Ascending aorta (tissue), 2 donors: Measurements from ENCODE around the gene MGAT5. TPM values are rescaled to one million over a fixed set of nuclear protein-coding genes. Genes with fewer than 3 reads are reported as not detected.

Experiments used
- DNase-seq, 2 donors: peaks; one replicate each; pipeline ENCODE4 v3.0.0-alpha.2; 2019; ENCODE audit warnings: low spot score in 2 of 2
- H3K27ac ChIP-seq, 2 donors: fragments of 200-600 bp; sonication (generic); one replicate each; pipeline ENCODE4 v1.5.1; 2016 to 2017; ENCODE audit warnings: mild to moderate bottlenecking in 1 of 2
- H3K27me3 ChIP-seq: fragments of 200-600 bp; sonication (generic); one replicate; pipeline ENCODE4 v1.5.1; 2017
- H3K36me3 ChIP-seq, 2 donors: fragments of 200-600 bp; sonication (generic); one replicate each; pipeline ENCODE4 v1.5.1; 2016
- H3K4me1 ChIP-seq, 2 donors: fragments of 200-600 bp; sonication (generic); one replicate each; pipeline ENCODE4 v1.5.1; 2016 to 2017; ENCODE audit warnings: mild to moderate bottlenecking in 1 of 2
- H3K4me3 ChIP-seq, 2 donors: fragments of 200-600 bp; sonication (generic); one replicate each; pipeline ENCODE4 v1.5.1; 2016 to 2017; ENCODE audit warnings: mild to moderate bottlenecking in 1 of 2
- H3K9me3 ChIP-seq, 2 donors: fragments of 200-600 bp; sonication (generic); one replicate each; pipeline ENCODE4 v1.5.1; 2016
- intact Hi-C: fragments of 100-400 bp; cut with DNase I; formaldehyde crosslinking; loops from one replicate; pipeline ENCODE4 v1.15.1; 2023
- total RNA-seq: library from RNA; depleted of rRNA; stranded (reverse); fragments of >200 nt; gene quantifications from one replicate; pipeline ENCODE4 v1.1.0, GENCODE V29; 2016
- TF ChIP-seq, protein P1 (sequence below), 3 experiments: fragments of 200-600 bp in 2 of 3; fragments of 450-650 bp in 1 of 3; sonication (generic) in 2 of 3; IDR thresholded peaks; one replicate each; pipeline ENCODE4 v1.5.1; 2016 to 2019; ENCODE audit warnings: antibody characterized with exemption in 3 of 3, mild to moderate bottlenecking in 1 of 3, moderate library complexity in 1 of 3

MGAT5 gene
- total RNA-seq, 1 donor from 2014 or later = 15.4 TPM

DNA sequence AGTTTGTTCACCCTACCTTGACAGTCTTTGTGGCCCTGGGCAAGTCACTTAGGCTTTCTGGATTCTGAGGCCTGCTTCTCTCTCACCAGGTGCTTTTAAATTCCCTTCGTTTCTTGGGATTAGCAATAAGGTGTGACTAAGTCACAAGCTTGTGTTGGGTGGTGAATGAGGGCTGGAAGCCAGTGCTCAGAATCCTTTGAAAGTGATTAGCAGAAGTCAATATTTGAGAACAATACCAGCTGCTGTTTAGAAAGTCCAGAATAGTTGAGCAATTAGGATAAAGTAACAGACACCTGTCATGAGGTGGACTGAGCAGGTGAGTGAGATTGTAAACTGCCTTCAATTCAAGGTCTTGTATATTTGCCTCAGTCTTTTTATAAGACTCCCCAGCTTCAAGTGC is 19.3 kb upstream of the MGAT5 start:
- peaks cover 0 to 5% of the 10 kb centered on the region in 2 donors for H3K4me1 ChIP-seq
- no peak for DNase-seq
- TF ChIP-seq, protein P1, sequence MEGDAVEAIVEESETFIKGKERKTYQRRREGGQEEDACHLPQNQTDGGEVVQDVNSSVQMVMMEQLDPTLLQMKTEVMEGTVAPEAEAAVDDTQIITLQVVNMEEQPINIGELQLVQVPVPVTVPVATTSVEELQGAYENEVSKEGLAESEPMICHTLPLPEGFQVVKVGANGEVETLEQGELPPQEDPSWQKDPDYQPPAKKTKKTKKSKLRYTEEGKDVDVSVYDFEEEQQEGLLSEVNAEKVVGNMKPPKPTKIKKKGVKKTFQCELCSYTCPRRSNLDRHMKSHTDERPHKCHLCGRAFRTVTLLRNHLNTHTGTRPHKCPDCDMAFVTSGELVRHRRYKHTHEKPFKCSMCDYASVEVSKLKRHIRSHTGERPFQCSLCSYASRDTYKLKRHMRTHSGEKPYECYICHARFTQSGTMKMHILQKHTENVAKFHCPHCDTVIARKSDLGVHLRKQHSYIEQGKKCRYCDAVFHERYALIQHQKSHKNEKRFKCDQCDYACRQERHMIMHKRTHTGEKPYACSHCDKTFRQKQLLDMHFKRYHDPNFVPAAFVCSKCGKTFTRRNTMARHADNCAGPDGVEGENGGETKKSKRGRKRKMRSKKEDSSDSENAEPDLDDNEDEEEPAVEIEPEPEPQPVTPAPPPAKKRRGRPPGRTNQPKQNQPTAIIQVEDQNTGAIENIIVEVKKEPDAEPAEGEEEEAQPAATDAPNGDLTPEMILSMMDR (IDR thresholded peaks at IDR 0.05) = no peak
- no peaks in the 10 kb centered on the region for H3K9me3 ChIP-seq
- H3K27me3 ChIP-seq = no peaks in the 10 kb centered on the region
- H3K36me3 ChIP-seq = no peaks in the 10 kb centered on the region
- intact Hi-C loops = no loop called here
- no peak overlapping the region for H3K4me3 ChIP-seq
- H3K27ac ChIP-seq = no peak overlapping the region

DNA sequence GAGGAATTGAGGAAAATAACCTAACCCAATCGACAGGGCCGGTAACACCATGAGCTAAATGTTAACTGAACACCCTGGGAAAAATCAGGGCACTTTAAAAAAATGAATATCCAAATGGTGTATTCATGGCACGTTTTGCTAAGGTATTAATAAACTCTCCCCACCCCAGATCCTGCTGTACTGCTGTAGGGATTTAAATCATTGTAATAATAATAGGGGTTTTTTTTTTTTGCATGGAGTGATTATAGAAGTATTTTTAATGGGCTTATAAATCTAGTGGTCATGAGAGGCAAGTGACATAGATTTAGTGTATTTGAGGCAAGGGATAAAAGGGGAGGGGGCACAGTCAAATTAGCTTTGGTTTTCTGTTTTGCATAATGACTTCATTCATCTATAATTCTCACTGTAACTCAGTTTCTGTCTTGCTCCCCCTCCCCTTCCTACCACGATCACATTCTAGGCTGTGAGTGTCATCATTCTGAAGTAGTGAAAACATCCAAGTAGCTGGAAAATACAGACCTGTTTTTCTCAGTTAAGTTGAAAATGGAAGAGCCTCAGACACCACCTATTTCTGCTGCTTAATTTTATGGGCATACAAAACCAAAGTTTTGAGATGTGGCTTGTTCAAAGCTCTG is 18.2 kb upstream of the MGAT5 start:
- Histone ChIP-seq H3K27me3 (no peaks in the 10 kb centered on the region), H3K27ac (no peak overlapping the region), H3K9me3 (no peaks in the 10 kb centered on the region), H3K36me3 (no peaks in the 10 kb centered on the region), H3K4me1 (peaks cover 0 to 5% of the 10 kb centered on the region in 2 donors), H3K4me3 (no peak overlapping the region)
- intact Hi-C loops = no loop called here
- DNase-seq = no peak
- TF ChIP-seq, protein P1 (IDR thresholded peaks at IDR 0.05) = no peak

DNA sequence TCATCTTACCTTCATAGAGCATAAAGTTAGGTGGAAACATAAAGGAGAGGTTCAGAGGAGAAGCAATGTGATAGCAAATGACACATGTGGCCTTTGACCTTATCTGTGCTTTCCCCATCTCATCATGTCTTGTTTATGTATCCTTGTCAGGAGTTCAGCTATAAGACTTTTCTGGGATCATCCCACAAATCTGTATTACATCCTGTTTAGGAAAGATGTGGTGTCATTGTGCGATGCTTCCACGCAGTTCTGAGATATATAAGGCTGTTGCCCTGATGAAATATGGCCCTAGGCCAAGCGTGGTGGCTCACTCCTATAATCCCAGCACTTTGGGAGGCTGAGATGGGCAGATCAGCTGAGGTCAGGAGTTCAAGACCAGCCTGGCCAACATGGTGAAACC is 15.5 kb upstream of the MGAT5 start:
- TF ChIP-seq, protein P1 (IDR thresholded peaks at IDR 0.05) = no peak
- no peaks in the 10 kb centered on the region for H3K36me3 ChIP-seq
- no peaks in the 10 kb centered on the region for H3K9me3 ChIP-seq
- no peak overlapping the region for H3K27ac ChIP-seq
- no peak for DNase-seq
- H3K27me3 ChIP-seq = no peaks in the 10 kb centered on the region
- H3K4me1 ChIP-seq = no peaks in the 10 kb centered on the region
- no peak overlapping the region for H3K4me3 ChIP-seq
- intact Hi-C loops = no loop called here

DNA sequence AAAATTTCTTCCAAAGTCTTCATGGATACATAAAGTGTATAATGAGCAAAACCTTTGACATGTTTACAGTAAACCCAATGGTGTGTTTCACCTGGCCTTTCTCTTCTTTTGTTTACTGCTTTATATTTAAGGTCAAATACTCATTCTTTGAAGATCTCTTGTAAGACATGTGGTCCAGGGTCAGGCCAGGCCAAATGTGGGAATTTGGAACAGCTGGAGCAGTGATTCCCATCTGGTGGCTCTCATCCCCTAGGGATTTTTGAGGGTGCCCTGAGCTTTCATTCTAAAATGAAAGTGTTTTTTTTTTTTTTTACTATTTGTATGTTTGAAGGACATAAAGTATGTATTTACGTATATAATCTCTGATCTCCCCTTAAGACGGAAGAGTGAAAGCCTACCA is 13.8 kb upstream of the MGAT5 start:
- TF ChIP-seq, protein P1 (IDR thresholded peaks at IDR 0.05) = no peak
- no peaks in the 10 kb centered on the region for H3K9me3 ChIP-seq
- no peaks in the 10 kb centered on the region for H3K36me3 ChIP-seq
- H3K4me3 ChIP-seq = no peak overlapping the region
- H3K4me1 ChIP-seq = peaks cover 0 to 3% of the 10 kb centered on the region in 2 donors
- H3K27me3 ChIP-seq = no peaks in the 10 kb centered on the region
- intact Hi-C loops = no loop called here
- H3K27ac ChIP-seq = no peak overlapping the region
- no peak for DNase-seq

DNA sequence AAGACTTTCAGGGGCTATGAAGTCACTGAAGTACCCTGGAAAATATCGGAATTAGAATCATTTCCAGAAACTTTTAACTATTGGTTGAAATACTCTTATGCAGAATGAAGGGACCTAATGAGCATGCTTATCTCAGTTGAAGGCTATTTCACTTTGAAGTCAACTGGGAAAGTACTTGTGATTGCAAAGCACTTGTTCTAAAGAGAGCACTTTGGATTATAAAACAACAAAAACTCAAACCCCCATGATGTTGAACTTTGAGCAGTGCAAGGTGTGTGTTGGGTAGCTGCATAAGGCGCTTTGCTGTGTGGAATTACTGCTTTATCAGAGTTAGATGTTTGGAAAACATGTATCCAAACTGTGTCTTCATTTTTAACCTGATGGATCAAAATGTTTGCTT is 12.0 kb upstream of the MGAT5 start:
- no peak for DNase-seq
- TF ChIP-seq, protein P1 (IDR thresholded peaks at IDR 0.05) = no peak
- Histone ChIP-seq H3K4me1 (peaks cover 0 to 3% of the 10 kb centered on the region in 2 donors), H3K4me3 (no peak overlapping the region), H3K27ac (no peak overlapping the region), H3K27me3 (no peaks in the 10 kb centered on the region), H3K36me3 (no peaks in the 10 kb centered on the region), H3K9me3 (no peaks in the 10 kb centered on the region)
- intact Hi-C loops = no loop called here

DNA sequence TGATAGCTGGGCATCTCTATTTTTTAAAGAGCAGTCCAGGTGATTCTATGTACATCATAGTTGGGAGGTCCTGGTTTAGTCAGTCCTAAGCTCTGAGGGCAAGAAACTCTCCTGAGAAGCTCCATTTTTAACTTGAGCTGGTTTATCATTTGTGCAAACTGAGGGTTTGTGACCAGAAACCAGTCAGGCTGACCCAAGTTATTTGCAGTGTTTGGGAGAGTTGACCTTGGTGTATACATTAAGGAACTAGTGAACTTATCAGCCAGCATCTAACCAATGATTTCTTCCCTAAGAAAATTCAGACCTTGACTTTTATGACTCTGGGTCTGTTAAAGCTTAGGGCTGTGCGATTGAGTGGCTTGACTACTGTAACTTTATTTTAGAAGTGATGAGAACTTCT is 10.6 kb upstream of the MGAT5 start:
- Histone ChIP-seq H3K36me3 (no peaks in the 10 kb centered on the region), H3K27me3 (no peaks in the 10 kb centered on the region), H3K4me3 (no peak overlapping the region), H3K4me1 (peaks cover 0 to 3% of the 10 kb centered on the region in 2 donors), H3K27ac (no peak overlapping the region), H3K9me3 (no peaks in the 10 kb centered on the region)
- intact Hi-C loops = no loop called here
- DNase-seq = no peak
- TF ChIP-seq, protein P1 (IDR thresholded peaks at IDR 0.05) = no peak
